Measurements from ENCODE around the gene DGKQ.

- TF ChIP-seq CTCF (IDR thresholded peaks at IDR 0.05) (no peak), POLR2AphosphoS5 (IDR thresholded peaks at IDR 0.05; ENCODE audit: low read depth, low read length) (no peak)
These were observed 47.4 kb downstream of the DGKQ start for GRCh38 chr4:925771-926500.
